Bronchial epithelial cell (primary cell): ENCODE results near the gene EEFSEC. TPM values are rescaled to one million over a fixed set of nuclear protein-coding genes. Genes with fewer than 3 reads are reported as not detected.

Source experiments
- DNase-seq: peaks from one replicate; pipeline ENCODE4 v3.0.0-alpha.2; 2010; ENCODE audit warnings: low read depth
- FAIRE-seq: peaks from 2 replicates; lab custom pipeline; 2011; peaks lifted over from hg19 to GRCh38; lab: Jason Lieb, UNC
- H3K27me3 ChIP-seq: 2 replicates; pipeline ENCODE4 v1.5.1; 2011; ENCODE audit warnings: low read length; ENCODE audit not compliant: control insufficient read depth, insufficient read depth
- H3K36me3 ChIP-seq: 2 replicates; pipeline ENCODE4 v1.5.1; 2011; ENCODE audit warnings: low read length; ENCODE audit not compliant: control insufficient read depth, insufficient read depth
- H3K4me3 ChIP-seq: 2 replicates; pipeline ENCODE4 v1.5.1; 2011; ENCODE audit warnings: mild to moderate bottlenecking, low read depth, low read length, control low read depth
- CTCF ChIP-seq: IDR thresholded peaks from 2 replicates; pipeline ENCODE4 v1.5.1; 2011; ENCODE audit warnings: mild to moderate bottlenecking, moderate library complexity, low read length, control low read depth, inconsistent platforms; ENCODE audit not compliant: insufficient read depth, severe bottlenecking
- total RNA-seq: library from RNA; depleted of rRNA; stranded (reverse); fragments of >200 nt; gene quantifications from 2 replicates; pipeline ENCODE4 v1.2.1, GENCODE V29; 2014

Gene EEFSEC
- total RNA-seq, 1 donor from 2014 or later = 3.7 TPM

- Histone ChIP-seq H3K27me3 (no peaks in the 10 kb centered on the region), H3K4me3 (no peak overlapping the region), H3K36me3 (no peaks in the 10 kb centered on the region)
- DNase-seq (peak; percentile 96), FAIRE-seq (no peak)
- no peak for TF ChIP-seq CTCF
Measured at GRCh38 chr3:128274837-128275236, 121.6 kb downstream of the EEFSEC start.

- peak; percentile 18 for DNase-seq
- FAIRE-seq = no peak
- TF ChIP-seq CTCF = no peak
- Histone ChIP-seq H3K4me3 (no peak overlapping the region), H3K27me3 (no peaks in the 10 kb centered on the region), H3K36me3 (no peaks in the 10 kb centered on the region)
Measured at GRCh38 chr3:128275316-128276145, 122.2 kb downstream of the EEFSEC start.

GRCh38 chr3:128276146-128276435 is 122.8 kb downstream of the EEFSEC start:
- FAIRE-seq (no peak), DNase-seq (no peak)
- Histone ChIP-seq H3K27me3 (no peaks in the 10 kb centered on the region), H3K36me3 (no peaks in the 10 kb centered on the region), H3K4me3 (no peak overlapping the region)
- no peak for TF ChIP-seq CTCF

- no peaks in the 10 kb centered on the region for H3K36me3 ChIP-seq
- H3K27me3 ChIP-seq = no peaks in the 10 kb centered on the region
- TF ChIP-seq CTCF = no peak
- no peak overlapping the region for H3K4me3 ChIP-seq
- DNase-seq (peak; percentile 15), FAIRE-seq (no peak)
Measured at GRCh38 chr3:128276577-128277183, 123.4 kb downstream of the EEFSEC start.

- no peak overlapping the region for H3K4me3 ChIP-seq
- no peak for DNase-seq
- TF ChIP-seq CTCF = no peak
- FAIRE-seq = no peak
- no peaks in the 10 kb centered on the region for H3K36me3 ChIP-seq
- no peaks in the 10 kb centered on the region for H3K27me3 ChIP-seq
Measured at GRCh38 chr3:128277378-128278069, 124.2 kb downstream of the EEFSEC start.
